ENCODE data around the gene MAGEC1. TPM values are rescaled to one million over a fixed set of nuclear protein-coding genes. Genes with fewer than 3 reads are reported as not detected.
"Not testable (repeated sequence)": the region's sequence is repeated elsewhere in the genome, so short reads cannot be mapped to it uniquely, and the experiment has no call there.

Gene MAGEC1, protein sequence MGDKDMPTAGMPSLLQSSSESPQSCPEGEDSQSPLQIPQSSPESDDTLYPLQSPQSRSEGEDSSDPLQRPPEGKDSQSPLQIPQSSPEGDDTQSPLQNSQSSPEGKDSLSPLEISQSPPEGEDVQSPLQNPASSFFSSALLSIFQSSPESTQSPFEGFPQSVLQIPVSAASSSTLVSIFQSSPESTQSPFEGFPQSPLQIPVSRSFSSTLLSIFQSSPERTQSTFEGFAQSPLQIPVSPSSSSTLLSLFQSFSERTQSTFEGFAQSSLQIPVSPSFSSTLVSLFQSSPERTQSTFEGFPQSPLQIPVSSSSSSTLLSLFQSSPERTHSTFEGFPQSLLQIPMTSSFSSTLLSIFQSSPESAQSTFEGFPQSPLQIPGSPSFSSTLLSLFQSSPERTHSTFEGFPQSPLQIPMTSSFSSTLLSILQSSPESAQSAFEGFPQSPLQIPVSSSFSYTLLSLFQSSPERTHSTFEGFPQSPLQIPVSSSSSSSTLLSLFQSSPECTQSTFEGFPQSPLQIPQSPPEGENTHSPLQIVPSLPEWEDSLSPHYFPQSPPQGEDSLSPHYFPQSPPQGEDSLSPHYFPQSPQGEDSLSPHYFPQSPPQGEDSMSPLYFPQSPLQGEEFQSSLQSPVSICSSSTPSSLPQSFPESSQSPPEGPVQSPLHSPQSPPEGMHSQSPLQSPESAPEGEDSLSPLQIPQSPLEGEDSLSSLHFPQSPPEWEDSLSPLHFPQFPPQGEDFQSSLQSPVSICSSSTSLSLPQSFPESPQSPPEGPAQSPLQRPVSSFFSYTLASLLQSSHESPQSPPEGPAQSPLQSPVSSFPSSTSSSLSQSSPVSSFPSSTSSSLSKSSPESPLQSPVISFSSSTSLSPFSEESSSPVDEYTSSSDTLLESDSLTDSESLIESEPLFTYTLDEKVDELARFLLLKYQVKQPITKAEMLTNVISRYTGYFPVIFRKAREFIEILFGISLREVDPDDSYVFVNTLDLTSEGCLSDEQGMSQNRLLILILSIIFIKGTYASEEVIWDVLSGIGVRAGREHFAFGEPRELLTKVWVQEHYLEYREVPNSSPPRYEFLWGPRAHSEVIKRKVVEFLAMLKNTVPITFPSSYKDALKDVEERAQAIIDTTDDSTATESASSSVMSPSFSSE
- polyA plus RNA-seq (ENCODE audit: insufficient read length): not detected

- DNase-seq (ENCODE audit: low read depth): no peak
Measured at GRCh38 chrX:141903400-141904155, at the start of gene MAGEC1. Gene MAGEC1, plus strand, starts transcription at chrX:141903894. Its CDS starts 1,179 bp downstream, at chrX:141905073.

GRCh38 chrX:141857479-141857878 lies 46.2 kb upstream of the MAGEC1 start:
- no peak for DNase-seq (ENCODE audit: low read depth)

GRCh38 chrX:141879616-141880015 lies 24.1 kb upstream of the MAGEC1 start:
- no peak for DNase-seq (ENCODE audit: low read depth)

DNA sequence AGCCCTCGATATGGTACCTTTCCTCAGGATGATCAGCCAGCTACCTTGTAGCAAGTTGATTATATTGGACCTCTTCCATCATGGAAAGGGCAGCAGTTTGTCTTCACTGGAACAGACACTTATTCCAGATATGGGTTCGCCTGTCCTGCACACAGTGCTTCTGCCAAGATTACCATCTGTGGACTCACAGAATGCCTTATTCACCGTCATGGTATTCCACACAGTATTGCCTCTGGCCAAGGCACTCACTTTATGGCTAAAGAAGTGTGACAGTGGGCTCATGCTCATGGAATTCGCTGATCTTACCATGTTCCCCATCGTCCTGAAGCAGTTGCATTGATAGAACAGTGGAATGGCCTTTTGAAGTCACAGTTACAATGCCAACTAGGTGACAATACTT lies 14.9 kb upstream of the MAGEC1 start:
- DNase-seq (ENCODE audit: low read depth): not testable (repeated sequence)

DNA sequence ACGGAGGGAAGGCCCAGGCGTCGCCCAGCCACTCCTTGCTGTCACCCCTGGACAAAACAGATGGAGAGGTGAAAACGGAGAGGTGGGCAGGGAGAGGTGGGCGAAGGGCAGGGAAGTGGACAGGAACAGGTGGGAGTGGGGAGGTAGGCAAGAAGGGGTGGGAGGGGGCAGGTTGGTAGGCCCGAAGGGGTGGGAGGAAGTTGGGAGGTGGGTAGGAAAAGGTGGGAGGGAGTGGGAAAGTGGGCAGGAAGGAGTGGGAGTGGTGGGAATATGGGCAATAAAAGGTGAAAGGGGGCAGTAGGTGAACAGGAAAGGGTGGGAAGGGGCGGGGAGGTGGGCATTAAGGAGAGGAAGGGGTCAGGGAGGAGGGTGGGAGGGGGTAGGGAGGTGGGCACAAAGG lies 9.0 kb upstream of the MAGEC1 start:
- DNase-seq (ENCODE audit: low read depth): no peak

DNA sequence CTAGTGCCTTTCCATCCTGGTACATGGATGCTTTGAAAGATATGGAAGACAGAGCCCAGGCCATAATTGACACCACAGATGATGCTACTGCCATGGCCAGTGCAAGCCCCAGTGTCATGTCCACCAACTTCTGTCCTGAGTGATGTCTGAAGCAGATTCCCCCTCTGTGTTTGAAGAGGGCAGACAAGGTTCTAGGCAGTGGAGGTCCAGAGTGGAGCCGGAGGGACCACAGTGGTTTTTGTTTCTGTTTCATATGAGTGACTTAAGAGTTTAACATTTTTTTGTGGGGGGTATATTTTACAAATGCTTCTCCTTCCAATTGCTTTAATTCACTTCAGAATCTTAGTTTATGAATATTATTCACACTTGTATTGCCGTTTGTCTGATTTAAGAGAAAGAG lies 6.0 kb upstream of the MAGEC1 start:
- DNase-seq (ENCODE audit: low read depth): no peak

GRCh38 chrX:141902366-141902765 lies 1.3 kb upstream of the MAGEC1 start:
- DNase-seq (ENCODE audit: low read depth): no peak

DNA sequence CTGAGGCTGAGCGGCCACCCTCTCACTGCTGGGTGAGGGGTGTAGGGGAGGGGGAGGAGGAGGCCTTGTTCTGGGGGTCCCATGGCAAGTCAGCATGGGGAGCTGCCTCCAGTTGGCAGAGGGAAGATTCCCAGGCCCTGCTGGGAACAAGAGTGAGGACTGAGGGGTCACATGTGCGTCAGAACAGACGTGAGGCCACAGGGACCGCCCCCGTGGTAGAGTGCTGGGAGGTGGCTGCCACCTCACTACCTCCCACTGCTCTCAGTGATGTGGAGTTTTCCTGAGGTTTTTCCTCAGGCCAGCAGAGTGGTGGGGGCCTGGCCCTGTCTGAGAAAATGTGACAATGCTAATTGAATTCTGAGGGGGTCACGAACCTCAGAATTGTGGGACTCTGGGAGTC lies 568 bp downstream of the MAGEC1 start:
- no peak for DNase-seq (ENCODE audit: low read depth)

DNA sequence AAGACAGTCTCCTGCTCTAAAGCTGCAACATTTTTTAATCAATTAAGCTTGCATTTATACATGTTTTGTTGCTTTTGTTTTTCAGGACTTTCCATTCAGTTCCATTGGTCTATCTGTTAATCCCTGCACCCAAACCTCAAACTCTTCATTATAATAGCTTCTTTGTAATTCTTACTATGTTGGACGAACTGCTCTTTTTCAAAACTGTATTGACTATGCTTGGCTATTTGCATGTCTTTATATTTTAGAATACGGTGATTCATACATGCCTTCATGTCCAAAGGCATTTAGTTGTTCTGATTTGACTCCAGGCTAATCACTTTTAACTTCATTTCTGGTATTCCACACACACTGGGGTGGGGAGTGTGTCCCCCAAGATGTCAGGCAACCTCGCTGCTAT lies 14.1 kb downstream of the MAGEC1 start:
- DNase-seq (ENCODE audit: low read depth): no peak

DNA sequence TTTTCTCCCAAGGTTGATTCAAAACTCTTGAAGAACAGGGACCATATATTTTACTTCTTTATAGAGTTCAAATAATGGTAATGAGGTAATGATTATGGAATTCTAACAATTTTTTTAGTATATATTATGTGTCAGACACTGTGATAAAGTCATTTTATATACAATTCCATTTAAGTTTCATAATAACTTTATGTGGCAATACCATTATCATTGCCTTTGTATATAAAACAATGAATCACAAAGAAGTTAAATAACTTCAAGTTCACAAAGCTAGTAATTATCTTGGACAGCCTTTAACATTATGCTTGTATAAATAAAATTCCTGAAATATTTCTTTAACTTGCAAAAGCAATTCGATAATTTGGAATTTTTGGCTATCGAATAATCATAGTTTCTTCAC lies 20.6 kb downstream of the MAGEC1 start:
- DNase-seq (ENCODE audit: low read depth): no peak

GRCh38 chrX:141928432-141928831 lies 24.7 kb downstream of the MAGEC1 start:
- no peak for DNase-seq (ENCODE audit: low read depth)

GRCh38 chrX:141934059-141934641 lies 30.5 kb downstream of the MAGEC1 start:
- no peak for DNase-seq (ENCODE audit: low read depth)

DNA sequence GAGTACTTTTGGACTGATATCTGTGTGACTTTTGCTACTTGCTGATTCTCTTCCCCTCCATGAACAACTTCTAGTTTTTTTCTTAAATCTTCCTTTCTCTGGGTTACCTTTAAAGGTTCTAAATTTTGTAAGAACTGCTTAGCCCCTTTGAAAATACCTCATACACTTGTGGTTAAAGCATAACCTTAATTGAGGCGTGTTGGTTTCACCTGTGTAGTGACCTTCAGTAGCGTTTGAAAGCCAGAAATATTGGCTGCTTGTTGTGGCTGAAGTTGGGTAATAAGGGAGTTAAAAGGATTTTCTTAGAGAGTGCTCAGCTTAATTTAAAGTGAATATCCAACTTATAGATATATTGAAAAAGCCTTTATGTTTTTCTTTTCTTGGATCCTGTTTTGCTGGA lies 32.0 kb downstream of the MAGEC1 start:
- no peak for DNase-seq (ENCODE audit: low read depth)

GRCh38 chrX:141936080-141936479 lies 32.4 kb downstream of the MAGEC1 start:
- no peak for DNase-seq (ENCODE audit: low read depth)

DNA sequence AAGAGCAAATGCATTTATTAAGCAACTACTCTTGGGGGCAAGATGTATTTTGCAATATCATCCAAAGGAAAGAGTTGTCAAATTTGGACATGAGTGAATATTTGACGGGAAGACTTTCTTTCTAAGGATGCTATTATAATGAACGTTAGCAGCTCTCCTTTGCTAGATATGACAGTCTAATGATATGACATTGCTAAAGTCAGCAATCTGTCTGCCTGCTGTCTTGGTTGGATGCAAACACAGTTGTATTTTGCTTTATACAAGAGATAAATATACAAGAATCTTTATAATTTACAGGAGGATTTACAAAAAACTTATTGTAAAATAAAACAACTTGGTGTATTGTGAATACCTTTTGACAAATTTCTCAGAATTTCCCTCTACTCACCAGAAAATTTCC lies 37.5 kb downstream of the MAGEC1 start:
- no peak for DNase-seq (ENCODE audit: low read depth)

DNA sequence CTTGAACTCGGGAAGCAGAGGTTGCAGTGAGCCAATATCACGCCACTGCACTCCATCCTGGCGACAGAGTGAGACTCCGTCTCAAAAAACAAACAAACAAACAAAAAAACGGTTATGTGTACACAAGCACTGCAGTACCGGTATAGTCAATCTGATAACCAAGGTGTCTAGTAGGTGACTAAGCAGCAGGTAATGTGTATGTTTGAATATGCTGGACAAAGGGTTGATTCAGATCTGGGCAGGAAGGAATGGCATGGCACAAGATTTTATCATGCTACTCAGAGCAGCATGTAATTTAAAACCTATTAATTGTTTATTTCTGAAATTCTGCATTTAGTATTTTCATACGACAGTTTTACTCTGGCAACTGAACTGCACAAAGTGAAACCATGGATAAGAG lies 41.7 kb downstream of the MAGEC1 start:
- DNase-seq (ENCODE audit: low read depth): no peak

- no peak for DNase-seq (ENCODE audit: low read depth)
Measured at GRCh38 chrX:141947350-141947749, 43.7 kb downstream of the MAGEC1 start.

DNA sequence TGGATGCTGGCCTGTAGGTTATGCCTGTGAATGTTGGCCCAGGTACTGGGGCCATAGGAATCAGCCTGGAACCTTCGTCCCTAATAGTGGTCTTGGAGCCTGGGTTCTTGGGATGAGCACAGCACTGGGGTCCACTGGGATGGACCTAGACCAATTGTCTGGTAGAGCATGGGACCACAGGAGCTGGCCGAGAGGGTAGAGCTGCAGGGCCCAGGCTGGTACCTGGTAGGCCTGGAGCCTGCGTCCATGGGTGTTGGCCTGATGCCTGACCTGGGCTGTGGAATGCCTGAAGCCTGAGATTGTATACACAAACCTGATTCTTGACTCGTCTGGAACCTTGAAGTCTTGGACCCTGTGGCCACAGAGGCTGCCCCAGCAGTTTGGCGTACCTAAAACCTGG lies 48.9 kb downstream of the MAGEC1 start:
- DNase-seq (ENCODE audit: low read depth): no peak

DNA sequence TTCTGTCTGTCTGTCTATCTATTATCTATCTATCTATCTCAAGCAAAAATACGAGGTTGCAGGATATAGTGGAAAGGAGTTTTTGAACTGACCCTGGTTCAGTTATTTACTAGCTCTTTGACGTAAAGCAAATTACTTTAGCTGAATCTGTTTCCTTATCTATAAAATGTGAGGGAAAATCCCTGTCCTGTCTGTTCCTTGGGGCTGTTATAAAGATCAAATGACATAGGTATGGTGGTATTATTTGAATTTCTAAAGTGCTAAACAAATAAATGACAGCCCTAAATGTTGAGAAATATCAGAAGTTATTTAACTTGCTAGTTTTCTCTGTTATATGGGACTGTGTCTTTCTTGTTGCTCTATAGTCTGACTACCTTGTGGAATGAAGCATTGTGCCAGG lies 55.0 kb downstream of the MAGEC1 start:
- no peak for DNase-seq (ENCODE audit: low read depth)

All from forelimb muscle (tissue), 1 donor.